ENCODE results near the gene SLC47A1. TPM values are rescaled to one million over a fixed set of nuclear protein-coding genes. Genes with fewer than 3 reads are reported as not detected.

Gene SLC47A1
- total and polyA plus RNA-seq, 2 experiments from 2014 or later: 0.76 to 7.0 TPM

- no peak for TF ChIP-seq EZH2 (IDR thresholded peaks at IDR 0.05; ENCODE audit: insufficient read depth, poor library complexity, severe bottlenecking)
- Histone ChIP-seq H3K9me3 (ENCODE audit: low read depth) (no peaks in the 10 kb centered on the region), H3K79me2 (ENCODE audit: insufficient read depth) (no peaks in the 10 kb centered on the region), H2AFZ (no peak overlapping the region), H4K20me1 (ENCODE audit: insufficient read depth) (no peaks in the 10 kb centered on the region), H3K4me2 (ENCODE audit: unreplicated experiment) (no peak overlapping the region), H3K4me1 (ENCODE audit: insufficient read depth) (no peaks in the 10 kb centered on the region), H3K9me2 (ENCODE audit: insufficient read depth) (no peaks in the 10 kb centered on the region), H3K27ac (no peak overlapping the region), H3K9ac (no peak overlapping the region), H3F3A (ENCODE audit: insufficient read depth) (no peaks in the 10 kb centered on the region), H3K36me3 (ENCODE audit: low read depth) (no peaks in the 10 kb centered on the region), H3K4me3 (no peak overlapping the region), H3K27me3 (replicated peaks; ENCODE audit: insufficient read depth) (peaks cover 21% of the 10 kb centered on the region)
- 56 to 63% methylated on average over 8 of the region's 8 CpGs for WGBS, 2 experiments (ENCODE audit: low coverage in 1 of 2, low lambda C conversion rate in 2 of 2, missing lambda C conversion rate in 2 of 2)
- no peak for DNase-seq
- in situ Hi-C loops (cut with MboI): no loop called here
Measured at GRCh38 chr17:19583871-19584270, 50.2 kb downstream of the SLC47A1 start.

GRCh38 chr17:19590451-19590850 lies 56.8 kb downstream of the SLC47A1 start:
- in situ Hi-C loops (cut with MboI): no loop called here
- no peak for TF ChIP-seq EZH2phosphoT487 (IDR thresholded peaks at IDR 0.05; ENCODE audit: insufficient read depth, low read depth)
- TF ChIP-seq EZH2 (IDR thresholded peaks at IDR 0.05; ENCODE audit: insufficient read depth, poor library complexity, severe bottlenecking): no peak
- Histone ChIP-seq H3K4me2 (ENCODE audit: unreplicated experiment) (no peak overlapping the region), H3K4me1 (ENCODE audit: insufficient read depth) (no peaks in the 10 kb centered on the region), H3K4me3 (no peak overlapping the region), H3K79me2 (ENCODE audit: insufficient read depth) (no peaks in the 10 kb centered on the region), H3K9ac (no peak overlapping the region), H2AFZ (no peak overlapping the region), H4K20me1 (ENCODE audit: insufficient read depth) (no peaks in the 10 kb centered on the region), H3F3A (ENCODE audit: insufficient read depth) (no peaks in the 10 kb centered on the region), H3K27ac (no peak overlapping the region), H3K9me3 (ENCODE audit: low read depth) (no peaks in the 10 kb centered on the region), H3K27me3 (replicated peaks; ENCODE audit: insufficient read depth) (0 out of 2 replicates have a peak, but pooled peaks cover 6% of the 10 kb centered on the region), H3K9me2 (ENCODE audit: insufficient read depth) (no peaks in the 10 kb centered on the region), H3K36me3 (ENCODE audit: low read depth) (no peaks in the 10 kb centered on the region)
- no peak for DNase-seq
- WGBS, 2 experiments (ENCODE audit: low coverage in 1 of 2, low lambda C conversion rate in 2 of 2, missing lambda C conversion rate in 2 of 2): 71 to 76% methylated on average over 9 of the region's 9 CpGs

GRCh38 chr17:19590912-19591551 lies 57.4 kb downstream of the SLC47A1 start:
- no peaks in the 10 kb centered on the region for H3K4me1 ChIP-seq (ENCODE audit: insufficient read depth)
- no peak overlapping the region for H3K4me2 ChIP-seq (ENCODE audit: unreplicated experiment)
- H3K27me3 ChIP-seq (replicated peaks; ENCODE audit: insufficient read depth): 0 out of 2 replicates have a peak, but pooled peaks cover 4% of the 10 kb centered on the region
- H3K9me2 ChIP-seq (ENCODE audit: insufficient read depth): no peaks in the 10 kb centered on the region
- H4K20me1 ChIP-seq (ENCODE audit: insufficient read depth): no peaks in the 10 kb centered on the region
- 60 to 63% methylated on average over 8 of the region's 8 CpGs for WGBS, 2 experiments (ENCODE audit: low coverage in 1 of 2, low lambda C conversion rate in 2 of 2, missing lambda C conversion rate in 2 of 2)
- in situ Hi-C loops (cut with MboI): no loop called here
- H3K9me3 ChIP-seq (ENCODE audit: low read depth): no peaks in the 10 kb centered on the region
- no peak for TF ChIP-seq EZH2 (IDR thresholded peaks at IDR 0.05; ENCODE audit: insufficient read depth, poor library complexity, severe bottlenecking)
- TF ChIP-seq EZH2phosphoT487 (IDR thresholded peaks at IDR 0.05; ENCODE audit: insufficient read depth, low read depth): no peak
- no peak overlapping the region for H3K27ac ChIP-seq
- no peaks in the 10 kb centered on the region for H3F3A ChIP-seq (ENCODE audit: insufficient read depth)
- H3K4me3 ChIP-seq: no peak overlapping the region
- H3K36me3 ChIP-seq (ENCODE audit: low read depth): no peaks in the 10 kb centered on the region
- no peaks in the 10 kb centered on the region for H3K79me2 ChIP-seq (ENCODE audit: insufficient read depth)
- no peak for DNase-seq
- H2AFZ ChIP-seq: no peak overlapping the region
- no peak overlapping the region for H3K9ac ChIP-seq

- H3K79me2 ChIP-seq (ENCODE audit: insufficient read depth): no peaks in the 10 kb centered on the region
- no peaks in the 10 kb centered on the region for H3K9me3 ChIP-seq (ENCODE audit: low read depth)
- no peak overlapping the region for H3K27ac ChIP-seq
- TF ChIP-seq EZH2 (IDR thresholded peaks at IDR 0.05; ENCODE audit: insufficient read depth, poor library complexity, severe bottlenecking) (no peak), EZH2phosphoT487 (IDR thresholded peaks at IDR 0.05; ENCODE audit: insufficient read depth, low read depth) (no peak)
- no peak overlapping the region for H3K9ac ChIP-seq
- 62 to 74% methylated on average over 4 of the region's 4 CpGs for WGBS, 2 experiments (ENCODE audit: low coverage in 1 of 2, low lambda C conversion rate in 2 of 2, missing lambda C conversion rate in 2 of 2)
- no peak overlapping the region for H2AFZ ChIP-seq
- no peak overlapping the region for H3K4me3 ChIP-seq
- H3F3A ChIP-seq (ENCODE audit: insufficient read depth): no peaks in the 10 kb centered on the region
- no peak for DNase-seq
- no peak overlapping the region for H3K4me2 ChIP-seq (ENCODE audit: unreplicated experiment)
- H3K27me3 ChIP-seq (replicated peaks; ENCODE audit: insufficient read depth): no peaks in the 10 kb centered on the region
- no peaks in the 10 kb centered on the region for H4K20me1 ChIP-seq (ENCODE audit: insufficient read depth)
- H3K4me1 ChIP-seq (ENCODE audit: insufficient read depth): no peaks in the 10 kb centered on the region
- H3K36me3 ChIP-seq (ENCODE audit: low read depth): no peaks in the 10 kb centered on the region
- H3K9me2 ChIP-seq (ENCODE audit: insufficient read depth): no peaks in the 10 kb centered on the region
- in situ Hi-C loops (cut with MboI): no loop called here
Measured at GRCh38 chr17:19592316-19592715, 58.7 kb downstream of the SLC47A1 start.

Data from GM23248 (cell line).